ENCODE measurements around the gene KRABD2.

DNA sequence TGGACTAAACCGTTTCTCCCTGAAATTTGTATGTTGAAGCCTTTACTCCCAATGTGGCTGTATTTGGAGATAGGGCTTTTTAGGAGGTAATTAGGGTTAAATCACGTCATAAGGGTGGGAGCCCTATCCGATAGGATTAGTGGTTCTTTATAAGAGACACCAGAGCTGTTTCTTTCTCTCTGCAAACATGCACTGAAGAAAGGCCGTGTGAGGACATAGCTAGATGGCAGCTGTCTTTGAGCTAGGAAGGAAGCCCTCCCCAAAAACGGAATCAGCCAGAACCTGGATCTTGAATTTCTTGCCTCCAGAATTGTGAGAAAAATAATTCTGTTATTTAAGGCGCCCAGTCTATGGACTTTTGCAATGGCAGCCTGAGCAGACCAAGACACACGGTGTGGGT is 22.8 kb downstream of the KRABD2 start:
- TF ChIP-seq, protein P1, sequence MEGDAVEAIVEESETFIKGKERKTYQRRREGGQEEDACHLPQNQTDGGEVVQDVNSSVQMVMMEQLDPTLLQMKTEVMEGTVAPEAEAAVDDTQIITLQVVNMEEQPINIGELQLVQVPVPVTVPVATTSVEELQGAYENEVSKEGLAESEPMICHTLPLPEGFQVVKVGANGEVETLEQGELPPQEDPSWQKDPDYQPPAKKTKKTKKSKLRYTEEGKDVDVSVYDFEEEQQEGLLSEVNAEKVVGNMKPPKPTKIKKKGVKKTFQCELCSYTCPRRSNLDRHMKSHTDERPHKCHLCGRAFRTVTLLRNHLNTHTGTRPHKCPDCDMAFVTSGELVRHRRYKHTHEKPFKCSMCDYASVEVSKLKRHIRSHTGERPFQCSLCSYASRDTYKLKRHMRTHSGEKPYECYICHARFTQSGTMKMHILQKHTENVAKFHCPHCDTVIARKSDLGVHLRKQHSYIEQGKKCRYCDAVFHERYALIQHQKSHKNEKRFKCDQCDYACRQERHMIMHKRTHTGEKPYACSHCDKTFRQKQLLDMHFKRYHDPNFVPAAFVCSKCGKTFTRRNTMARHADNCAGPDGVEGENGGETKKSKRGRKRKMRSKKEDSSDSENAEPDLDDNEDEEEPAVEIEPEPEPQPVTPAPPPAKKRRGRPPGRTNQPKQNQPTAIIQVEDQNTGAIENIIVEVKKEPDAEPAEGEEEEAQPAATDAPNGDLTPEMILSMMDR (IDR thresholded peaks at IDR 0.05; ENCODE audit: borderline replicate concordance, extremely low read depth, low read length, poor library complexity, severe bottlenecking): no peak
- no peak for TF ChIP-seq EZH2 (IDR thresholded peaks at IDR 0.05; ENCODE audit: borderline replicate concordance, low read depth, low read length, severe bottlenecking)
